HAP-1 (cell line): Measurements from ENCODE around the gene TBK1.
"Not testable (repeated sequence)": the region's sequence is repeated elsewhere in the genome, so short reads cannot be mapped to it uniquely, and the experiment has no call there.

Source experiments
- DNase-seq, 2 experiments: peaks; one replicate each; pipeline ENCODE4 v3.0.0-alpha.2; 2016 to 2020; ENCODE audit warnings: low spot score in 2 of 2
- H3K27me3 ChIP-seq: fragments of 250-450 bp; sonication (Bioruptor Pico); 2 replicates; pipeline ENCODE4 v1.5.1; 2020; ENCODE audit warnings: low read depth, mild to moderate bottlenecking, moderate library complexity
- H3K36me3 ChIP-seq: fragments of 250-450 bp; sonication (Bioruptor Pico); replicated peaks from 2 replicates; pipeline ENCODE4 v1.5.1; 2020; ENCODE audit warnings: mild to moderate bottlenecking
- H3K4me1 ChIP-seq: fragments of 250-450 bp; sonication (Bioruptor Pico); 2 replicates; pipeline ENCODE4 v1.5.1; 2020; ENCODE audit warnings: mild to moderate bottlenecking
- H3K4me3 ChIP-seq: fragments of 250-450 bp; sonication (Bioruptor Pico); 2 replicates; pipeline ENCODE4 v1.5.1; 2020; ENCODE audit warnings: mild to moderate bottlenecking, moderate library complexity
- H3K9me3 ChIP-seq: fragments of 250-450 bp; sonication (Bioruptor Pico); 2 replicates; pipeline ENCODE4 v1.5.1; 2020; ENCODE audit warnings: mild to moderate bottlenecking, moderate library complexity
- in situ Hi-C: fragments of 300-500 bp; cut with MboI; formaldehyde crosslinking; loops from 3 replicates; pipeline ENCODE4 v1.14.3; 2020; ENCODE audit warnings: low sequenced_read_pairs, inconsistent platforms, mixed read lengths

Gene TBK1

DNA sequence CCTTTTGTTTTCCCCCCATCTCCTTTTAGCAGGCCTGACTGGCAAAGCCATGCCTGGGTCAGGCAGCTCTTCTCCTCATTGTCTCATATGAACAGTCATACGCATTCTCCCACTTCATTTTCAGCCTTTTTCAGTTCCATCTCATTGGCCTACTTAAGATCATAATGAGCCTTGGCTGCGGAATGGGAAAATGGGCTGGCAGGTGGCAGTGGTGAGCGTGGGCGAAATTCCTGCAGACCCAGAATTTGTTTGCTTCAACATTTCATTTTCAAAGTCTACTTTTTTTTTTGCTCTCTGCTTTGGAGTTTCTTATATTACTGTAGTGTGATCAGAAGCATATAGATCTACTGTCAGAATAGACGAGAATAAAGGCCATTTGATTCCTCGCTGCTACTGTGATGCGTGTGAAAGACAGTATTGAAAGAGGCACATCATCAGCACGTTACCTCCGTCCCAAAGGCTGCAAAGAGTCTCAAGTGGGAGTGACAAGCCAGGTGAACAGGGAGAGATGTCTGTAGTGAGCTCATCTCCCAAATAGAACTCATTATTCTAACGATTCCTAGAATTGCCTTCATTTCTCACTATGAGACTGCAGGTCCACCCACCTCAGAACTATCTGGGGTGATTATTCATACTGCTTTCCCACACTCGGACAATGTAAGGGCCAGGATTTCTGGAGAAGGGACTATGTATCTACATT lies 73.7 kb downstream of the TBK1 start:
- DNase-seq: no peak
- in situ Hi-C loops: no loop called here
- Histone ChIP-seq H3K27me3 (no peaks in the 10 kb centered on the region), H3K4me3 (no peak overlapping the region), H3K36me3 (no peaks in the 10 kb centered on the region), H3K9me3 (no peaks in the 10 kb centered on the region), H3K4me1 (peaks cover 7% of the 10 kb centered on the region)

DNA sequence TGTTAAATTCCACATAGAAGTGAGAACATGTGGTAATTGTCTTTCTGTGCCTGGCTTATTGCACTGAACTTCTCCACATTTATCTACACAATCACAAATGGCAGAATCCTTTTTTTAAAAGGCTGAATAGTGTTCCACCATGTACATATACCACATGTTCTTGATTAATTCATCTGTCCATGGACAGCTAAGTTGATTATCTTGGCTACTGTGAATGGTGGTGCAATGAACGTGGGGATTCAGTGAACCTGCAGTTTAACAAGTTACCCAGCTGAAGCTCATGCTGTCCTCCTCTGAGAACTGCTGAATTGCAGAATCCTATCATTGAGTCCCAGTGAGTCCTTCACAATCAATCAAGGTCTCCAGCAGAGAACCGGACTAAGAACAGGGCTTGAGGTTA lies 74.9 kb downstream of the TBK1 start:
- Histone ChIP-seq H3K4me1 (peaks cover 7% of the 10 kb centered on the region), H3K36me3 (no peaks in the 10 kb centered on the region), H3K4me3 (no peak overlapping the region), H3K9me3 (no peaks in the 10 kb centered on the region), H3K27me3 (no peaks in the 10 kb centered on the region)
- in situ Hi-C loops: no loop called here
- no peak for DNase-seq

DNA sequence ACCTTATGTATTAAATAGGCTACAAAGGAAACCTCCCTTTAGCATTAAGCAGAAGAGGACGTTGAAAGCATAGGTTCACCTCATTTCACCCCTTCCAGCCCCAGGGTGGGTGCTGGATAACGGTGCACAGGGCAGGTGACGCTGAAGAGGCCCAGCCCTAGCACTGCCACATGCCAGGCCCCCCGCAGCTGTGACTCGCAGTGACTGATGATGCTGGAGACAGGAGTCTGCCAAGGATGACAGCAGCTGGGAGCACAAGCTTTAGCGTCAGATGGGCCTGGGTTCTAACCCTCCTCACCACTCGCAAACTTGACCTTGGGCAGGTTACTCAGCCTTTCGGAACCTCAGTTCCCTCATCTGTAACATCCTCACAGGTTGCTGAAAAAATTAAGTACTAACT lies 76.7 kb downstream of the TBK1 start:
- Histone ChIP-seq H3K9me3 (no peaks in the 10 kb centered on the region), H3K4me3 (no peak overlapping the region), H3K36me3 (no peaks in the 10 kb centered on the region), H3K4me1 (no peaks in the 10 kb centered on the region), H3K27me3 (no peaks in the 10 kb centered on the region)
- no peak for DNase-seq
- in situ Hi-C loops: no loop called here

DNA sequence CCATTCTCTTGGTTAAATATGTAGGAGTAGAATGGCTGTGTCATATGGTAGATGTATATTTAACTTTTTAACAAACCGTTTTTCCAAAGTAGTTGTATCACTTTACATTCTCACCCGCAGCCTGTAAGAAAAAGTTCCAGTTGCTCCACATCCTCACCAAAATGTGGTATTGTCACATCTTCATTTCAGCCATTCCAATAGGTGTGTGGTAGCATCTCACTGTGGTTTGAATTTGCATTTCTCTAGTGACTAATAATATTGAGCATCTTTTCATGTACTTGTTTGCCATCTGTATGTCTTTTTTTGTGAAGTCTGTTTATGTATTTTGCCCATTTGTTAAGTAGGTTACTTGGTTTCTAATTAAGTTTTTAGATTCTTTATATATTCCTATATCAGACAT lies 78.6 kb downstream of the TBK1 start:
- Histone ChIP-seq H3K27me3 (no peaks in the 10 kb centered on the region), H3K36me3 (no peaks in the 10 kb centered on the region), H3K4me1 (no peaks in the 10 kb centered on the region), H3K4me3 (no peak overlapping the region), H3K9me3 (no peaks in the 10 kb centered on the region)
- in situ Hi-C loops: no loop called here
- no peak for DNase-seq

DNA sequence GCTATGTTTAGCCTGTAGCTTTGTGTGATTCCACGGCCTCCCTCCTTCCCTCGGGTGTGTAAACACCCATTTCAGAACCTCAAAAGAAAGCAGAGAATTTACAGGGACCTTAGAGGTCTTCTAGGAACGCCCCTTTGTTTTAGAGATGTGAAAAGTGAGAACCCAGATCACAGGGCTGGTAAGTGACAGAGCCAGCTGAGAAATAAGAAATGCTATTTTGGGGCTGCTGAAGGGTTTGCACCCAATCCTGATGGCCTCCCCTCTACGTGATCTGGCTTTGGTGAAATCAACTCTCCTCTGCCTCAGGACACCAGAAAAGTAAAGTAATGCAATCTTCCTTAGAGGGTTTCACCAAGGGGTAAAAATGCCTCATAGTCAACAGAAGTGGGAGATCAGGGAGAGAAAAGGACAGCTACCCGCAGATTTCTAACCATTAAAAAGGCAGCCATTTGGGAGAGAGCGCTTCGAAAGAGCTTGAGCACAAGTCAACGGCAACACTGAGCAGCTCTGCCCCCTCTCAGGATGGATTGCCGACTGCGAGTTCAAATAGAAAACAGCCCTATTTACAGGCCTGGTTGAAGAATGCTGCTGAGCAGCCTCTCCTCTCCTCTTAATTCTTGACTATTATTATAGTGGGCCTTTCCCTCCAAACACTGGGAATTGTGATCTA lies 79.9 kb downstream of the TBK1 start:
- DNase-seq: no peak
- no peaks in the 10 kb centered on the region for H3K27me3 ChIP-seq
- H3K9me3 ChIP-seq: no peaks in the 10 kb centered on the region
- no peaks in the 10 kb centered on the region for H3K36me3 ChIP-seq
- in situ Hi-C loops: no loop called here
- no peak overlapping the region for H3K4me3 ChIP-seq
- no peaks in the 10 kb centered on the region for H3K4me1 ChIP-seq

DNA sequence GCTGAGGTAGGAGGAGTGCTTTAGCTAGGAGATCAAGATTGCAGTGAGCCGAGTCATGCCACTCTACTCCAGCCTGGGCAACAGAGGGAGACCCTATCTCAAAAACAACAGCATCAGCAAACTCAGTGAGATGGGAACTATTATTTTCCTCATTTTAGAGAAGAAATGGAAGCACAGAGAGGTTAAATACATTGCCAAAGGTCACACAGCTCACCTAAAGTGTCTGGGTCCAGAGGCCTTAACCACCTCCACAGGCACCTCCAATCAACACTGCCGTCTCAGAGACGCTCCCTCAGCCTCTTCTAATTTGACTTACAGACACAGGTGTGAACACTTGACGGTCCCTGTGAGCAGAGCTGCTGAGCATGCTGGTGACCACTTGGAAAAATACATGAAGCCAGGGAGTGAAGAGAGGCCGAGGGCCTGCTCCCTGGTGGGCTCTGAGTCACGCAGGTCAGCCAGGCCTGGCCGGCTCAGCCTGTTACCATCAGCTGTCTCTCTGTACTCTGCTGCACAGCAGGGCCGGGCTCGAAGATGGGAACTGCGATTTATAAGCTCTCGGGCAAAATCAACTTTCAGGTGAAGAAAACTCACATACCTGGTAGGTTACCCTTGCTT lies 80.9 kb downstream of the TBK1 start:
- H3K9me3 ChIP-seq: no peaks in the 10 kb centered on the region
- H3K4me3 ChIP-seq: no peak overlapping the region
- DNase-seq: no peak
- H3K27me3 ChIP-seq: no peaks in the 10 kb centered on the region
- in situ Hi-C loops: no loop called here
- H3K4me1 ChIP-seq: no peaks in the 10 kb centered on the region
- no peaks in the 10 kb centered on the region for H3K36me3 ChIP-seq

DNA sequence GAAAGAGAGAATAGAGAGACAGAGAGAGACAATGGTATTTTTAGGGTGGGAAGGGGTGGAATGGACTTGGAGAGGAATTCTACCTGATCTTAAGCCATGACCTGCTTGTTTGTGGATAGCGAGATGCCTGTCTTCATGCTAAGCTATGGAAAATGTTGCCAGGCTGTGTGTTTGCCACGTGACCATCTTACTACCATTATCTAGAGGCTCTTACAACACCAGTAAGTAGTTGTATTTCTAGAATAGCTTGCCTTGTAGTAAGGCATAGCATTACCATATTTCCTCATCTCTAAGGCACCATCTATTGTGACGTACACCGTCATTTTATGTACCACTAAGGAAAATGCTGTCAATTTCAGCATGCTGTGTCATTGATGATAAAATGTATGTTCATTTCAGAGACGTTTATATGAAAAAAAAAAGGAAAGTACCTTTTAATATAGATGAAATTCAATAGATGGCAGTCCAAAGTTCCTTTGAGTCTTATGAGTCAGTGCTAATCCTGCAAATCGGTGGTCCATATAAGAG lies 82.8 kb downstream of the TBK1 start:
- no peaks in the 10 kb centered on the region for H3K27me3 ChIP-seq
- no peaks in the 10 kb centered on the region for H3K4me1 ChIP-seq
- no peaks in the 10 kb centered on the region for H3K36me3 ChIP-seq
- in situ Hi-C loops: no loop called here
- H3K9me3 ChIP-seq: no peaks in the 10 kb centered on the region
- DNase-seq: no peak
- H3K4me3 ChIP-seq: no peak overlapping the region

DNA sequence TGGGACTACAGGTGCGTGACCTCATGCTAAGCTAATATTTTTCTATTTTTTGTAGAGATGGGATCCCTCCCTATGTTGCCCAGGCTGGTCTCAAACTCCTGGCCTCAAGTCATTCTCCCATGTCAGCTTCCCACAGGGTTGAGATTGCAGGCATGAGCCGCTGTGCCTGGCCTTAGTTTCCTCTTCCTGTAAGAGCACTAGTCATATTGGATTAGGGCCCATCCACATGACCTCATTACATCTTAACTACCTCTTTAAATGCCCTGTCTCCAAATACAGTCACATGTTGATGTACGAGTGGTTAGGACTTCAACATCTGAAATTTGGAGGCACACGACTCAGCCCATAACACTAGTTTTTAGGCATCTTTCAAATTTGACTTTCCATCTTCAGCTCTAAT lies 86.2 kb downstream of the TBK1 start:
- in situ Hi-C loops: no loop called here
- H3K4me3 ChIP-seq: no peak overlapping the region
- no peak for DNase-seq
- H3K27me3 ChIP-seq: no peaks in the 10 kb centered on the region
- no peaks in the 10 kb centered on the region for H3K36me3 ChIP-seq
- no peaks in the 10 kb centered on the region for H3K9me3 ChIP-seq
- no peaks in the 10 kb centered on the region for H3K4me1 ChIP-seq

DNA sequence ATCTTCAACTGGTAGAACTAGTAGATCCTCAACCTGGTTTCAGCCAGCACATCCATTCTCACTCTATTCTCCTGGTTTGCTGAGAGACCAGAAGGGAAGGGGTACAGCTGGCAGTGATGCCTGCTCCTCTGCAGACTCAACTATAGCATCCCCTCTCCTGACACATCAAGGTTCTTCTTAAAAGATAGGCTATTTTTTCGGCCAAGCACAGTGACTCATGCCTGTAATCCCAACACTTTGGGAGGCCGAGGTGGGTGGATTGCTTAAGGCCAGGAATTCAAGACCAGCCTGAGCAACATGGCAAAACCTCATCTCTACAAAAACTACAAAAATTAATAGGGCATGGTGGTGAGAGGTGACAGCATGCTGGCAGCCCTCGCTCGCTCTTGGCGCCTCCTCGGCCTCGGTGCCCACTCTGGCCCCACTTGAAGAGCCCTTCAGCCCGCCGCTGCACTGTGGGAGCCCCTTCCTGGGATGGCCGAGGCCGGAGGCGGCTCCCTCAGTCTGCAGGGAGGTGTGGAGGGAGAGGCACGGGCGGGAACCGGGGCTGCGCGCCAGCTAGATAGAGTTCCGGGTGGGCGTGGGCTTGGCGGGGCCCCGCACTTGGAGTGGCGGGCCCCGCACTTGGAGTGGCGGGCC lies 90.6 kb downstream of the TBK1 start:
- DNase-seq, H3K27me3 ChIP-seq, H3K36me3 ChIP-seq, H3K4me3 ChIP-seq, H3K9me3 ChIP-seq, in situ Hi-C loops: not testable (repeated sequence)
- peaks cover 17% of the 10 kb centered on the region for H3K4me1 ChIP-seq

DNA sequence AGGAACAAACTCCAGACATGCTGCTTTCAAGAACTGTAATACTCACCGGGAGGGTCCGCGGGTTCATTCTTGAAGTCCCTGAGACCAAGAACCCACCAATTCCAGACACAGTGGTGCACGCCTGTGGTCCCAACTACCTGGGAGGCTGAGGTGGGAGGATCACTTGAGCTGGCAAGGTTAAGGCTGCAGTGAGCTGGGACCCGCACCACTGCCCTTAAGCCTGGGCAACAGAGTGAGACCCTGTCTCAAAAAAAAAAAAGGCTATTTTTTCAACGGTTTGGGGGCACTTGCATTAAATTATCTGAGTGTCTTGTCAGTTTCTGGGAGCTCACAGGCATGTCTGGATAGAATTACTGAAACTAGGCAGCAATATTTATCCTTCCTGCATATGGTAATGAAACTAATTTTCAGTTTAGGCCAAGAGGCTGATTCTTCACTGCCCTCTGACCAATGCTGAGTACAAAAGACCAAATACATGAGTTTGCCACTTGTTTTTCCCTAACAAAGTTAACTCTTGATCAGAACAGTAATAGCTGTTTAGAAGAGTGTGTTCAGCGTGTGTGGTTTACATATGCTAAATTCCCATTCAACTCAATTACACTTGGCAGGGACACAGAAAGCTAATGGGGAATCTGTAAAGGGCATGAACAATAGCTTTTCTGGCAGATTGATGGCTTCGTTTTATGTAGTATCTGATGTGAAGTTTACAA lies 92.6 kb downstream of the TBK1 start:
- Histone ChIP-seq H3K4me1 (peaks cover 17% of the 10 kb centered on the region), H3K27me3 (no peaks in the 10 kb centered on the region), H3K9me3 (no peaks in the 10 kb centered on the region), H3K36me3 (no peaks in the 10 kb centered on the region), H3K4me3 (no peak overlapping the region)
- in situ Hi-C loops: loop anchor here (5.0 kb wide), 1 partner anchor 63 kb away; no protein-coding TSS in a partner anchor
- peak; percentile 70 to 100 for DNase-seq

DNA sequence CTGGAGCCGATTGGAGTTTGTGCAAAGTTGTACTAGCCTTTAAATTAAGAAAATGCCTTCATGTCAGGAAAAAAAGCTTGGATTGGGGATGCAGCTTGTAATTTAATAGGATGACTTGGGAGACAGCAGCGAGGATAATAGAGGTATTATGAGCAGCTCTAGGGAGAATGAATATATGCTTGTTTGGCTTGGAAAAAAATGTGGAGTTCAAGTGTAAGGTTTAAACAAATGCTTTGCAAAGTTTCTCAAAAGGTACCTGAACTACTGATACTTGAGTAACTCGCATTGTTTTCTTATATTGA lies 93.1 kb downstream of the TBK1 start:
- no peaks in the 10 kb centered on the region for H3K9me3 ChIP-seq
- no peak overlapping the region for H3K4me3 ChIP-seq
- no peaks in the 10 kb centered on the region for H3K27me3 ChIP-seq
- DNase-seq: no peak
- H3K36me3 ChIP-seq: no peaks in the 10 kb centered on the region
- peaks cover 22% of the 10 kb centered on the region for H3K4me1 ChIP-seq
- in situ Hi-C loops: loop anchor here (5.0 kb wide), 1 partner anchor 62 kb away; no protein-coding TSS in a partner anchor

DNA sequence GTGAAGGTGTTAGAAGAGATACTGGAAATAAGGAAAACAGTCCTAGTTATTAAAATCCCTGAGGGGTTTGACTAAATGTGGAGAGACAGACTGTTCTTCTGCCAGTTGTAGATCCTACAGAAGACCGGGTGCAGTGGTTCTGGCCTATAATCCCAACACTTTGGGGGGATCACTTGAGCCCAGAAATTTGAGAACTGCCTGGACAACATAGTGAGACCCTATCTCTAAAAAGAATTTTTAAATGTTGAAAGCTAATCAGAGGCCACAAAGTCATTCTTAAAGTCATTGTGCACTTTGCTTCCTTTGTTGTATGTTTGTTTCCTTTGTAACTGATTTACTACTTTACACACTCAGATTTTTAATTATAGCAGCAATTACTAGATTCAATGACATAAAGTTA lies 97.2 kb downstream of the TBK1 start:
- peaks cover 16% of the 10 kb centered on the region for H3K4me1 ChIP-seq
- in situ Hi-C loops: loop anchor here (5.0 kb wide), 1 partner anchor 58 kb away; no protein-coding TSS in a partner anchor
- no peaks in the 10 kb centered on the region for H3K36me3 ChIP-seq
- no peaks in the 10 kb centered on the region for H3K27me3 ChIP-seq
- DNase-seq: no peak
- no peaks in the 10 kb centered on the region for H3K9me3 ChIP-seq
- H3K4me3 ChIP-seq: no peak overlapping the region

DNA sequence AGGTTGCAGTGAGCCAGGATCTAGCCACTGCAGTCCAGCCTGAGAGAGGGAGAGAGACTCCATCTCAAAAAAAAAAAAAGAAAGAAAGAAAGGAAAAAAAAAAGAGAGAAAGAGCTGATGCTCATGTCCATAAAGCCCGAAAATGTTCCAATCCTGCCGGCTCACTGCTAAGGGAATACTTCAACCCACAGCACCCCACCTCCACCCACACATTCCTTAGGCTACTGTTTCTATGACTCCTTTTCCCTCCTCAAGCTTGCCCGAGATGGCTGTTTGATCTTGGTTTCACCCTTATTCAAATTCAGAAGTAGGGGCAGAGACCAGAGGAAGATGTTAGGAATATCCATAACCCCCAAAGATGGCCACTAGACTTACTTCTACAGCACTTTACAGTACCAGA lies 98.8 kb downstream of the TBK1 start:
- no peak overlapping the region for H3K4me3 ChIP-seq
- no peak for DNase-seq
- in situ Hi-C loops: no loop called here
- peaks cover 4% of the 10 kb centered on the region for H3K4me1 ChIP-seq
- no peaks in the 10 kb centered on the region for H3K36me3 ChIP-seq
- H3K27me3 ChIP-seq: no peaks in the 10 kb centered on the region
- H3K9me3 ChIP-seq: no peaks in the 10 kb centered on the region
